SIG-M5 treated with dmso at 0.1 percent for 504 hours (cell line): ENCODE results near the gene MED17.

Experiments used
- DNase-seq: peaks from one replicate; lab custom pipeline; 2025; ENCODE audit not compliant: unreplicated experiment; lab: John Stamatoyannopoulos, UW

MED17 gene

GRCh38 chr11:93846411-93846810 lies 62.3 kb downstream of the MED17 start:
- no peak for DNase-seq

GRCh38 chr11:93849201-93849600 lies 65.1 kb downstream of the MED17 start:
- no peak for DNase-seq

DNA sequence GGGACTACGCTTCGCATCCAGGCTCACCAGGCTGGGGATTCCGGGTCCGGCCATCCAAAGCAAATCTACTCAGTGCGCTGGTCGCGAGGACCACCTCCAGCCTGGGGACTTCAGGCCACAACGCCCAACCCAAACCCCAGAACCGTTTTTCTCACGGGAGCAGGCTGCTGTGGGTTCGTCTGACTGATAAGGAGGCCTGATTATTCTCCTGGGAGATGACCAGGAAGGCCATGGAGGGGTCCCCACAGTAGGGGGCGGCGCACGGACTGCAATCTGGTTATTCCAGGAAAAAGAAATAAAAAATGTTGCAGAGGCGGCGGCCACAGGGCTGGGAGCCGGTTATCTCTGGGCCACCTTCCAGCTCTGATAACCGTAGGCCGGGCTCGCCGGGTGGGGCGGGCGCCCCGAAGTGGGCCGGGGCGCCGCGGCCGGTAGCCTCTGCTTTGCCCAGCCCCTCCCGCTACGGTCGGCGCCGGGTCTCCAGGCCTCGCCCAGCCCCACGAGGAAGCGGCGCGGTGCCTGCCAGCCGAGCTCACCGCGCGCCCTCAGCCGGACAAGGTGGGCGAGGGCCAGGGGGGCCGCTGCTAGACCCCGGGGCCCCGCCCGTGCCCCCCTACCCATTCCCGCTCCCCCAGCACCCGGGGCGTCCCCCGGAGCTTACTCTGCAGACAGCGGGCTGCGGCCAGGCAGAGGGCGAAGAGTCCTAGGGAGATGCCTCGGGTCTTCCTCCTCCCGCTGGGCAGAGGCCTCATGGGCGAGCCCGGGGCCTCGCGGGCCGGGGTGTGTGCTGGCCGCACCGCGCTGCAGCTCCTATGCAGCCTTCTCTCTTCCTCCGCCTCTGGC lies 65.9 kb downstream of the MED17 start:
- no peak for DNase-seq

DNA sequence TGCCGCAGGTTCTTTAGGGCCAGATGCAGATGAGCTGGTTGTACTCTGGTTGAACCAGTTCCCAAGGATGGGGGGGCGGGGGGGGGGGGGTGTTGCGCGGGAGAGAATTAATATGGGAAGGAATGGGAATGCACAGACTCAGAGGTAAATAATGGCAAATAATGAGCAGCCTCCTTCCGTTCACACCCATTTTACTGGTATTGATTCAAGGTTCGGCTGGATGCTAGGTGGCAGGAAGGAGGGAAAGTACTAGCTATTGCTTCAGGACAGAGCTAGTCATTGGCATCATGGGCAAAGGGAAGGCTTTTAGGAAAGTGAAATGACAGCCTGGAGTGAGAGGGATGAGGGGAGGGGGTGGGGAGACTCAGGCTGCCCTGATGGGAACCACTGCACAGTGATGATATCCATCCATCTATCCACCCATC lies 66.5 kb downstream of the MED17 start, which contains the start of gene VSTM5:
TSS of gene VSTM5 (minus strand) at position 25 of the 425 bp plus-strand sequence. CDS start 116 bp downstream, outside the sequence.
- no peak for DNase-seq

DNA sequence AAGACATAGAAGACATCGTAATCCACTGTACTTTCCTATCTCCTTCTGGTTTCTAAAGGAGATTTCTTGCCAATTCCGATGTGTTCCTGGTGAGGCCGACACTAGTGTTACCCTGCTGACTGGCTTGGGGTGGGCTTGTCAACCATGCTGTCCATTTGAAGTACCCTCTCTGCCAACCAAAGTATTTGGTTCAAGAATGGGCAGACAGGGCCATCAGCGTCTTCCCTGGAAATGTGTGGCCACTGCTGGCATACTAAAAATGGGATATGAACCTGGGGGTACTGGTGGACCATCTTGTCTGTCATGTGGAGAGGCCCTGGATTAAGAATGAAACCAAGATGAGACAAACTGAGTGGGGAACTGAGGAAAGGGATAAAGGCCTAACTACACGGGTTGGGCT lies 68.2 kb downstream of the MED17 start:
- no peak for DNase-seq

DNA sequence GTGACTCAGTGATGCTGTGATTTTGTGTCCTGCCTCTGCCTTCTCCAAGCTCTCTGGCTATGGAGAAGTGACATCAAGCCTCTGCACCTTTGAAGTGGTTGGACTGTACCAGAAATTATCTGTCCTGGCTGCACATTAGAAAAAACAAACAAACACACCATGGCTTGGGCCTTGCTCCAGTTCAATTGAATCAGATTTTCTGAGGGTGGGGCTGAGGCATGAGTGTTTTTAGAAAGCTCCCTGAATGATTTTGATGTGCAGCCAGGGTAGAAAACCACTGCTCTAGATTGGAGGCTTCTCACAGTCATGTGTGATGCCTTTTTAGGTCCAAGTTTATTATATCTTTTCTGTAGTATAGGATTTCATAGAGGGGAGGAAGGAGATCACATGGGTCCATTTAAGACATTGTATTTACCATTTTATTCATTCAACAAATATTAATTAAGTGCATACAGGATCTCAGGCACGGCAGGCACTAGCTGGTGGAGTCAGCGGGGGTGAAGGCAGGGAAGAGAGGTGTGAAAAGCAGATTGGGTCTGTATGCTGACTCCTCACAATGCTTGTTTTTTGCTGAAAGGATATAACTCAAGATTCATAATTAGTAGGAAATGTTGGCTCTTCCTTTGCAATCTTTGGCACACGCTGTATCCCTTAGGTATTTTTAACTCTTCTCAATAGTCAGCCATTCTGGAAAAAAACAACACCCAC lies 73.5 kb downstream of the MED17 start:
- DNase-seq, result no peak

GRCh38 chr11:93858121-93858775 lies 74.2 kb downstream of the MED17 start:
- DNase-seq, result no peak

- DNase-seq, result no peak
These were observed 77.7 kb downstream of the MED17 start for GRCh38 chr11:93861808-93862207.
